CD4-positive, alpha-beta T cell (primary cell): Measurements from ENCODE around the gene OSBPL5. TPM values are rescaled to one million over a fixed set of nuclear protein-coding genes. Genes with fewer than 3 reads are reported as not detected.
A peak's percentile ranks its signal among the peaks of the same experiment; 100 is the strongest.

Experiments used
- ATAC-seq: fragments of 200-7000 bp; cut with Tn5 transposase; one replicate; pipeline ENCODE4 v1.10.0; 2022; ENCODE audit warnings: mild to moderate bottlenecking; ENCODE audit not compliant: poor library complexity
- CTCF ChIA-PET: fragments of 350-600 bp; sonication (Branson Sonifier 250); formaldehyde crosslinking; loops from one replicate; lab custom pipeline; 2021; ENCODE audit warnings: antibody characterized with exemption, inconsistent platforms; lab: Charles Lee
- POLR2A ChIA-PET: fragments of 350-600 bp; sonication (Branson Sonifier 250); formaldehyde crosslinking; loops from one replicate; lab custom pipeline; 2021; ENCODE audit warnings: antibody characterized with exemption, inconsistent platforms; lab: Charles Lee
- DNase-seq, 14 experiments: peaks; one replicate each; pipeline ENCODE4 v3.0.0-alpha.2; 2013 to 2020; ENCODE audit warnings: mixed read lengths in 2 of 14
- H3K27ac ChIP-seq, 2 donors: one replicate each; pipeline versions ENCODE4 v1.5.1 to v1.7.0; 2013; ENCODE audit warnings: low read length in 2 of 2, low read depth in 1 of 2, mild to moderate bottlenecking in 1 of 2
- H3K27me3 ChIP-seq, 2 experiments: 1 replicate in 1 of 2; 2 replicates in 1 of 2; pipeline versions ENCODE4 v1.6.1 to v1.7.0; 2013; ENCODE audit warnings: low read length in 2 of 2, control low read depth in 1 of 2, mild to moderate bottlenecking in 1 of 2, moderate library complexity in 1 of 2; ENCODE audit not compliant: insufficient read depth in 2 of 2, control insufficient read depth in 1 of 2
- H3K36me3 ChIP-seq: one replicate; pipeline ENCODE4 v1.6.1; 2013; ENCODE audit warnings: low read length, control low read depth; ENCODE audit not compliant: insufficient read depth
- H3K4me1 ChIP-seq: one replicate; pipeline ENCODE4 v1.6.1; 2013; ENCODE audit warnings: low read length, control low read depth; ENCODE audit not compliant: insufficient read depth
- H3K4me3 ChIP-seq: one replicate; pipeline ENCODE4 v1.5.1; 2013; ENCODE audit warnings: mild to moderate bottlenecking, low read length, moderate library complexity
- H3K9me3 ChIP-seq, 2 experiments: 1 replicate in 1 of 2; 2 replicates in 1 of 2; pipeline versions ENCODE4 v1.6.1 to v1.7.0; 2013; ENCODE audit warnings: low read length in 2 of 2, mild to moderate bottlenecking in 2 of 2, control low read depth in 1 of 2, moderate library complexity in 1 of 2; ENCODE audit not compliant: control insufficient read depth in 1 of 2, insufficient read depth in 1 of 2
- H3K27ac Mint-ChIP-seq: one replicate; pipeline ENCODE4 v1.8.0; 2020; ENCODE audit warnings: mixed read lengths
- H3K27me3 Mint-ChIP-seq: one replicate; pipeline ENCODE4 v1.8.0; 2021; ENCODE audit warnings: mixed read lengths
- H3K36me3 Mint-ChIP-seq: one replicate; pipeline ENCODE4 v1.8.0; 2021; ENCODE audit warnings: low read depth, mixed read lengths
- H3K4me1 Mint-ChIP-seq: one replicate; pipeline ENCODE4 v1.8.0; 2021; ENCODE audit warnings: low read depth, mixed read lengths
- H3K4me3 Mint-ChIP-seq: one replicate; pipeline ENCODE4 v1.8.0; 2020; ENCODE audit warnings: mild to moderate bottlenecking, mixed read lengths
- H3K9me3 Mint-ChIP-seq: one replicate; pipeline ENCODE4 v1.8.0; 2020; ENCODE audit warnings: mixed read lengths
- CTCF ChIP-seq: fragments of 200-600 bp; IDR thresholded peaks from one replicate; pipeline ENCODE4 v1.8.0; 2022; ENCODE audit warnings: antibody characterized with exemption, mild to moderate bottlenecking
- intact Hi-C, 2 experiments: fragments of 100-400 bp; cut with DNase I in 1 of 2; cut with micrococcal nuclease in 1 of 2; formaldehyde crosslinking; loops; one replicate each; pipeline versions ENCODE4 v1.15.1 to v1.9.0; 2023 to 2025; cut with DNase I, micrococcal nuclease
- total RNA-seq, 174 experiments: library from RNA in 2 of 174; stranded (reverse) in 2 of 174; gene quantifications; one replicate each; pipeline ENCODE4 v1.2.3 and lab custom pipeline; 2021 to 2026

OSBPL5 gene
- total RNA-seq, 2 experiments from 2014 or later: 6.7 to 9.1 TPM

DNA sequence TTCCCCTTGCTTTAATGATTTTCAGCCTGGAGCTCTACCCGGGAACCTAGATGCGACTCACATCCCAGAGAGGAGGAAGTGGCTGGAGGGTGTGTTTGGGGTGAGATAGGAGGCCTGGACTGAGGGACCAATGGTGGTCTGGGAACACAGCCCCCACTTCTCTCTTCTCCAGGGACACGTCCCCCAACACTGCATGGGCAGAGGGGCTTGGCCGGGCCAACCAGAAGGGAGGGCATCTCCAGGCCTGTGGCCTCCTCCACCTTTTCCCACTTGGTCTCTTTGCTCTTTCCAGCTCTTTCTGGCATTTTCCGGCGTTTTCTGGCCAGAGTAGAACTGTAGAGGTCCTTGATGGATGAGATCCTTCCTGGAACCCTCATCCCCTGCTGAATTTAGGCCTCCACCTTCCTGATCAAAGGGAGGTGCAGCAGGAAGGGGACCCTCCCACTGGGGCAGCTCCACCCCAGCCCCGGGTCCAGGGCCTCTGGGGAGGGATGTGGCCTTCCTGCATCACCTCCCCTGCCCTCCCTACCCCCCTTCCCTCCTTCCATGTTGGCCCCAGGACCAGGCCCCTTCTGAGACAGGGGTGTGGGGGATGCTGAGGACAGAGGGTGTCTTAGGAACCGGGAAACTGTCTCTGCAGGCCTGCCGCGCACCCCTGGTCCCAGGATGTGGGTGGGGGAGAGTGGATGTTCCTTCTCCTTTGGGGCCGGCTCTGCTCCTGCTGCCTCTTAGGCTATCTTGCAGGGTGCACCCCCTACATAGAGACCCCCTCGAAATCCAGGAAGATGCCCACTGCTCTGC lies 29.1 kb upstream of the OSBPL5 start:
- no peaks in the 10 kb centered on the region for H3K4me1 Mint-ChIP-seq
- Histone ChIP-seq H3K9me3 (peaks cover 0 to 12% of the 10 kb centered on the region in 2 experiments), H3K4me3 (no peak overlapping the region), H3K36me3 (no peaks in the 10 kb centered on the region), H3K4me1 (no peaks in the 10 kb centered on the region), H3K27ac (no peak overlapping the region), H3K27me3 (no peaks in the 10 kb centered on the region)
- DNase-seq (no peak), ATAC-seq (no peak)
- peaks cover 5% of the 10 kb centered on the region for H3K27me3 Mint-ChIP-seq
- intact Hi-C loops: no loop called here
- CTCF ChIA-PET: no interaction called here
- POLR2A ChIA-PET: no interaction called here
- H3K27ac Mint-ChIP-seq: no peak overlapping the region
- no peaks in the 10 kb centered on the region for H3K9me3 Mint-ChIP-seq
- TF ChIP-seq CTCF: no peak
- H3K4me3 Mint-ChIP-seq: no peak overlapping the region
- no peaks in the 10 kb centered on the region for H3K36me3 Mint-ChIP-seq

GRCh38 chr11:3193373-3194015 lies 28.4 kb upstream of the OSBPL5 start:
- intact Hi-C loops: no loop called here
- H3K27me3 ChIP-seq: no peaks in the 10 kb centered on the region
- H3K36me3 Mint-ChIP-seq: no peaks in the 10 kb centered on the region
- H3K36me3 ChIP-seq: no peaks in the 10 kb centered on the region
- no peaks in the 10 kb centered on the region for H3K4me1 ChIP-seq
- CTCF ChIA-PET: no interaction called here
- H3K27me3 Mint-ChIP-seq: peaks cover 2% of the 10 kb centered on the region
- POLR2A ChIA-PET: no interaction called here
- peaks cover 0 to 12% of the 10 kb centered on the region in 2 experiments for H3K9me3 ChIP-seq
- no peaks in the 10 kb centered on the region for H3K9me3 Mint-ChIP-seq
- ATAC-seq (no peak), DNase-seq (peak in 1 of 14 experiments; percentile 14)
- no peak for TF ChIP-seq CTCF
- no peak overlapping the region for H3K4me3 Mint-ChIP-seq
- no peak overlapping the region for H3K4me3 ChIP-seq
- no peak overlapping the region for H3K27ac Mint-ChIP-seq
- no peaks in the 10 kb centered on the region for H3K4me1 Mint-ChIP-seq
- no peak overlapping the region for H3K27ac ChIP-seq

GRCh38 chr11:3192511-3193372 lies 27.6 kb upstream of the OSBPL5 start:
- H3K4me3 Mint-ChIP-seq: no peak overlapping the region
- intact Hi-C loops: no loop called here
- H3K4me1 Mint-ChIP-seq: no peaks in the 10 kb centered on the region
- Histone ChIP-seq H3K36me3 (no peaks in the 10 kb centered on the region), H3K4me3 (no peak overlapping the region), H3K27ac (no peak overlapping the region), H3K9me3 (peaks cover 0 to 12% of the 10 kb centered on the region in 2 experiments), H3K27me3 (no peaks in the 10 kb centered on the region), H3K4me1 (no peaks in the 10 kb centered on the region)
- no peak for ATAC-seq
- ChIA-PET POLR2A (no interaction called here), CTCF (interaction anchor here (0.5 kb wide), 1 partner anchor 532 kb away, joined by 3 read pairs; no protein-coding TSS in a partner anchor)
- no peaks in the 10 kb centered on the region for H3K9me3 Mint-ChIP-seq
- no peak overlapping the region for H3K27ac Mint-ChIP-seq
- TF ChIP-seq CTCF: no peak
- DNase-seq: peak in 1 of 14 experiments; percentile 25
- H3K27me3 Mint-ChIP-seq: peaks cover under 1% of the 10 kb centered on the region
- H3K36me3 Mint-ChIP-seq: no peaks in the 10 kb centered on the region
